Hematopoietic multipotent progenitor cell treated with erythropoietin and hydrocortisone succinate and interleukin-3 and kit ligand, for 6 days (in vitro differentiated cells): ENCODE measurements around the gene TUBE1.

ENCODE experiments used
- DNase-seq: peaks from one replicate; pipeline ENCODE4 v3.0.0-alpha.2; 2015

Gene TUBE1

GRCh38 chr6:112032728-112033127 is 54.6 kb downstream of the TUBE1 start:
- DNase-seq, result no peak

- DNase-seq, result no peak
Measured at GRCh38 chr6:112031960-112032359, 55.3 kb downstream of the TUBE1 start.

GRCh38 chr6:112030961-112031660 is 56.2 kb downstream of the TUBE1 start:
- DNase-seq, result no peak

GRCh38 chr6:112030206-112030960 is 56.9 kb downstream of the TUBE1 start:
- DNase-seq, result no peak

GRCh38 chr6:112029045-112029822 is 58.0 kb downstream of the TUBE1 start:
- peak; percentile 86 for DNase-seq

GRCh38 chr6:112027942-112028674 is 59.2 kb downstream of the TUBE1 start:
- peak; percentile 72 for DNase-seq

- DNase-seq, result no peak
Measured at GRCh38 chr6:112026933-112027332, 60.3 kb downstream of the TUBE1 start.

- no peak for DNase-seq
Measured at GRCh38 chr6:112024464-112024863, 62.8 kb downstream of the TUBE1 start.

- no peak for DNase-seq
Measured at GRCh38 chr6:112022749-112023148, 64.5 kb downstream of the TUBE1 start.

GRCh38 chr6:112021691-112022310 is 65.5 kb downstream of the TUBE1 start:
- DNase-seq, result peak; percentile 41
